ENCODE measurements around the gene KIF13A. TPM values are rescaled to one million over a fixed set of nuclear protein-coding genes. Genes with fewer than 3 reads are reported as not detected.

Gene KIF13A
- total and polyA plus RNA-seq, 9 of the 15 experiments (the other 6 are each of a cell fraction or from before 2014, with no cell fraction given), result 3.6 to 44.3 (median 29.7) TPM

GRCh38 chr6:17729223-17730077 lies 258.0 kb downstream of the KIF13A start (continued):
- no peak for TF ChIP-seq HNRNPH1 (optimal IDR thresholded peaks at IDR 0.05; ENCODE audit: low read depth, low read length)
- TF ChIP-seq ZNF316 (IDR thresholded peaks at IDR 0.05), result peak; percentile 70
- TF ChIP-seq MECOM (CRISPR knock-in tag; IDR thresholded peaks at IDR 0.05), result no peak
- TF ChIP-seq ZEB2 (IDR thresholded peaks at IDR 0.05), result no peak
- TF ChIP-seq SRSF1 (IDR thresholded peaks at IDR 0.05; ENCODE audit: low read depth, low read length), result no peak
- no peak for TF ChIP-seq FOXJ3 (CRISPR knock-in tag; IDR thresholded peaks at IDR 0.05)
- no peak for TF ChIP-seq ZKSCAN1 (IDR thresholded peaks at IDR 0.05; ENCODE audit: low read depth, low read length)
- TF ChIP-seq CHAMP1 (IDR thresholded peaks at IDR 0.05), result peak; percentile 19; the same call in 1 of the 2 replicates
- TF ChIP-seq SPI1 (IDR thresholded peaks at IDR 0.05; ENCODE audit: borderline replicate concordance, low read depth, low read length), result no peak
- no peak for TF ChIP-seq ZBTB43 (CRISPR knock-in tag; IDR thresholded peaks at IDR 0.05)
- no peak for TF ChIP-seq PTBP1 (IDR thresholded peaks at IDR 0.05; ENCODE audit: low read depth, low read length)
- no peak for TF ChIP-seq ZNF707 (CRISPR knock-in tag; conservative IDR thresholded peaks at IDR 0.05)
- peak; percentile 29; the same call in 1 of the 2 replicates for TF ChIP-seq NCOA1 (IDR thresholded peaks at IDR 0.05; ENCODE audit: low read depth)
- TF ChIP-seq HMG20B (CRISPR knock-in tag; IDR thresholded peaks at IDR 0.05), result no peak
- TF ChIP-seq CEBPZ (IDR thresholded peaks at IDR 0.05; ENCODE audit: borderline replicate concordance, low read depth, low read length), result no peak
- TF ChIP-seq UBTF (IDR thresholded peaks at IDR 0.05; ENCODE audit: borderline replicate concordance in 1 of 2, low read depth in 2 of 2, low read length in 2 of 2), result no peak
- TF ChIP-seq SMARCA5 (IDR thresholded peaks at IDR 0.05), result no peak
